GM04503 (cell line): ENCODE data around the gene LYL1.
A peak's percentile ranks its signal among the peaks of the same experiment; 100 is the strongest.

Experiments
- DNase-seq: peaks from one replicate; pipeline ENCODE4 v3.0.0-alpha.2; 2012; ENCODE audit warnings: low read depth

LYL1 gene

DNA sequence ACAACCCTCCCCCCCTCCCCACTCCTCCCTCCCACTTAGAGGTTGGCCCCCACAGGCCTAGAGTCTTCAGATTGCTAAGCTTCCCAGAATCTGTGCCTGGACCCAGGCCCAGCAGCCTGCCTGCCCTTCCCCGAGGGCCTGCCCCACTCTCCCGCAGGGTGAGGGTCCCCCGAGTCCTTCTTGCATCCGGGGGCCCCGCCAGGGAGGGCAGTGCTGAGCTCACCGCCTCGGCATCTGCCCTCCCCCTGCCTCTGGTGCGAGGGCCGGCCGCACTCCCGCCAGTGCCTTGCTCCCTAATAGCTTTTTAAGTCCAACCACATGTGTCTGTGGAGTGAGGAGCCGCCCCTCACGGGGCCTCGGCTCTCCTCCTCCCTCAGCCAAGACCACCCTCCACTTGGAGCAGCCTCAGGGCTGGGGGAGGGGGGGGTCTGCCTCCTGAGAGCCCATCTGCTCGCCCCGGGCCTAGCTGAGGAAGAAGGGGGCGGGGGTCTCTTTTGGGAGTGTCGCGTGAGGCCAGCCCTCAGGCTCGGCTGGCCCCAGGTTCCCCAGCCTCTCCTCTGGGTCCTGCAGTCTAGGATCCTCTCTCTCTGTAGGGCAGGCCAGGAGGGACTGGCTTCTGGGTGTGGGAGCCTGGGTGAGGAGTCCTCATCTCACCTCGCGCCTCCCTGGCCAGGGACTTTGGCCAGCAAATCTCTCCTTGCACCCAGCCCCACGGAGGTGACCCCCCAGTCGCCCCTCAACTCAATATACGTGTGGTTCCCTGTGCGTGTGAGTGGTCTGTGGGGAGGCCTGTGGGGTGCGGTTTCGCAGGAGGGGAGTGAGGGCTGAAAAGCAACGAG, 47.2 kb downstream of the LYL1 start:
- DNase-seq: peak; percentile 81

DNA sequence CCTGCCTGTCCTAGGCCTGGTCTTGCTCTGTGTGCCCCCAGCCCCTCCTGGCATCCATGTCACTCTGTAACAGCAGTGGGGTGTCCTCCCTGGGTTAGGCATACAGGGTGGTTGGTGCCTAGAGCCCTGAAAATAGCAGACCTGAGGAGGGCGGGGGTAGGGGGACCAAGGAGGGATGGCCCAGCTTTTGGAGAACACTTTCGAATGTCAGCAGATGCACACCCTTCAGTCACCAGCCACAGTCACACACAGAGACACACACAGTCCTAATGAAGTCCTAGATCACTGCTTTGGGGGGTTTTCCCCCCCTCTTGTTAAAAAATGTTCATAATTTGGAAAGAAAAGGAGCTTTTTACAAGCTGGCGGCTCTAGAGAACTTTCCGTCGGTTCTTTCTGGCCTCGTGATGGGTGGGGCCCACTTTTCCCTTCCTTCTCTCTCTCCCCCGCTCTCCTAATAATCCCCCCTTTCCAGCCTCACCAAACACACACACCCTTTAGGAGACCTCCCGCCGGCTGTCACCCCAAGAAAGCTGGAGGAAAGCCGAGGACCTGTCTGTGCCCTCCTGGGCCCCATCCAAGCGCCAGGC, 47.9 kb downstream of the LYL1 start:
- DNase-seq: no peak

DNA sequence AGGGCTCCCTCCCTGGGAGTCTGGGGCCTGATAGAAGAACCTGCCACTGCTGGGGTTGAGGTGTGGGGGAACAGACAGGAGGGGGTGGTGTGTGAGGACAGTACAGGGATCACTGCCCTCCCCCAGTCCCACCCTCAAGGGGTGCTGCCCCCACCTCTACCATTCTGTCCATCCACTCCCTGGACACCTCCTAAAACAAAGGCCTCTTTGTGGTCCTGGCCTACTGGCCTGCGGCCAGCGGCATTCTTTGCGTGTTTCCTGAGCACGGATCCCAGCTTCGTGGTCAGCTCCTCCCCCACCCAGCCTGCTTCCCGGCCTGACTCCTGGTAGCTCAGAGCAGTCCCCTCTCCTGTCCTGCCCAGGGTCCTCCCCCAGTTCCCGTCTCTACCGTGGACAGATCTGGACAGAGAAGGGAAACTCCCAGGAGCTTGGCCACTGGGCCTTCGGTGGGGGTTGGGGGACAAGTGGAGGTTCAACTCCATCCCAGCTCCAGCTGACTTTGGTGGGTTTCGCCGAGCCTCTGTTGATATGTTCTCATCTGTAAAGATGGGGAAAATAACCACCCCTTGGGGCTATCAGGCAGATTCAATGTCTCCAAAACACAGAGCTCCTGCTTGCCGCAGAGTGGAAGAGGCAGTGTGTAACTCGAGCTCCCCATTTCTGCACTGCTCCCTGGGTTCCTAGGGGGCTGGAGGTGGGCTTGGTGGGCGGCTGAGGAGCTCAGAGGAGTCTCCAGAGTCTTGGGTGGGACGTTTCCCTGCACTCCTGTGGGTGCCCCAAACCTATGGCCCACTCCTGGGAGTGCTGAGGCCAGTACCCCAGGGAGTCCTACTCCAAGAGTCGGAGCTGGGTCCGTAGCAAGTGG, 48.7 kb downstream of the LYL1 start:
- peak; percentile 92 for DNase-seq

DNA sequence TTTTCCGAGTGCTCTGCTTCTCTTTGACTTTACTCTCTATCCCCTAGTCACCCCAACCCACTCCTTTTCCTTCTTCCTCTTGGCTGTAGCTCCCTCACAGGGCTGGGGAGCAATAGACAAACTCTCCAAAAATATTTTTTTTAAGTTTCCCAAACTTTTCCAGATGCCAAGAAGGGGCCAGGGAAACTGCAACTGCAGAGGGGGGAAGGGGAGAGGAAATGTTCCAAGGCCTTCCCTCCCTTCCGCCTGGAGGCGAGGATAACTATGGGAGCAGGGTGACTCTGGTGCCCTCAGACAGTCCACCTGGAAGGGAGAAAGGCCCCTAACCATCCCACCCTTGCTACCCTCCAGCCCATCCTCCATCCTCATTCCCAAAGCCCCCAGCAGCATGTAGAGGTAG, 49.4 kb downstream of the LYL1 start:
- DNase-seq: no peak

DNA sequence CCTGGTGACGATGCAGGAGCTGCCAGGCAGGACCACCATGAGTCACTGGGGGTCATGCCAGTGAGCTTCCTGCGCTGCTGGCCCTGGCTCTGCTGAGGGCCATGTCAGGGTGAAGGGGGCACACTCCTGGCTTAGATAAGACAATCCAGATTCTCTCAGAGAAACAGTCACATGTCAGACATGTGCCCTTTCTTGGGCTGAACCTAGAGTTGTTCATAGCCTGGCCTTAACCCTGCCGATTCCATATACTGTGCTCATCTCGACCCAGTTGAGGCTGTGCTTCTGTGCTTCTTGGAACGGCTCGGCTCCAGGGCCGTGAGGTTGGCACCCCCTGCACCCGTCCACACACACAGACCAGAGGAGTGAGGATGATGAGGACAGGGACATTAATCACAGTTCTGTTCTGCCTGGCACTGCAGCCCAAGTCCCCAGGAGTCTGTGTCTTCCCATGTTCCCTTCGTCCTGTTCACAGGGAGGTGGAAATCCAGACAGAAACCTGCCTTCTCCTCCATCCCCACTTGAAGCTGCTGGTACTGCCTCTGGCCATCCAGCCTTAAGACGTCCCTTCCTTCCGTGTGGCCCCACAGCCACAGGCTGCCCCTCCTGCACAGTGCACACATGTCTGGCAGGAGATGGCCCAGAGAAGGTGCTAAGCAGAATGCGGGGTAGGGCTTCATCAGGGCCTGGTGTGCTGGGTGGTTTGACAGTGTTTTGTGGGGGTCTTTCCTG, 50.0 kb downstream of the LYL1 start:
- DNase-seq: no peak

DNA sequence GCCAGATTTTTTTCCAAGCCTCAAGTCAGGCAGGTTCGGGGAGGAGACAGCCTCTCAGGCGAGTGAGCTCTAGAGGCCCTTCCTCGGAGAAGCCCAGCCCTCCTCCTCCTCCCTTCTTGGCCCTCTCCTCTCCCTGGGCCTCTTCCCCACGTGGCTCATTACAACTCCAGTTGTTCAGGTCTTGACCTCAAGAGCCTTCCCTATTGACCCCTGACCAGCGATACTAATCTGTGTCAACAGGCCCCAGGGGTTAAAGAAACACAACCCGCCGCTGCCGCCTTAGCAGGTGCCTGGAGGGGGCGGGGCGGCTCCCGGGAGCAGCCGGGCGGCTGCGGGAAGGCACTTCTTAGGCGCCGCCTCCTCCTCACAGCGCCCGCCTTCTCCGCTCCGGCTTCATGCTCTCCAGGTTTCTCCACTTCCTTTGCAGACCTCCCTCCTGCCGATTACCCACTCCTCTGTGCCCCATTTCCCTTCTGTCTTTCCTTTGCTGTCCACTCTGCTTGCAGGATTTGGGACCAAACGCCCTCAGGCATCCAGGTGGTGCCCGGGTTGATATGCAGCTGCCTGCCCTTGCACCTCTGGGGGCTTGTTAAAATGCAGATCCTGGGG, 51.0 kb downstream of the LYL1 start:
- DNase-seq: no peak

DNA sequence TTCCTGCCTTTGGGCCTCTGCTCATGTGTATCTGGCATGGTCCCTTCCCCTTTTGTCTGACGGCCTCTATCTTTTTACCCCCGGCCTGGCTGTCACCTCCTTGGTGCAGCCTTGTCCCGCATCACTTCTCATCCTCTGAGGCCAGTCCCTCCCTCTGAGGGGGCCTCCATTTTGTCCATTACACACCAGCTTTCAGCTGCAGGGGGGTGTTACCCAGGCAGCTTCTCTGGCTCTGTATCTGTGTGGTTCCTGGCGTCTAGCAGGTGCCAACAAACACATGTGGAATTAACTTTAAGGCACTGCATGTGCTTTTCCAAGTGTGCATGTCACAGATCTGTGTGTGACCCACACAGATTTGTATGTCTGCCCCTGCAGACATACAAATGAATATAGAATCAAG, 52.4 kb downstream of the LYL1 start:
- DNase-seq: no peak
